ENCODE data around the gene SLC39A3.
"Not testable (repeated sequence)": the region's sequence is repeated elsewhere in the genome, so short reads cannot be mapped to it uniquely, and the experiment has no call there.

Gene SLC39A3

DNA sequence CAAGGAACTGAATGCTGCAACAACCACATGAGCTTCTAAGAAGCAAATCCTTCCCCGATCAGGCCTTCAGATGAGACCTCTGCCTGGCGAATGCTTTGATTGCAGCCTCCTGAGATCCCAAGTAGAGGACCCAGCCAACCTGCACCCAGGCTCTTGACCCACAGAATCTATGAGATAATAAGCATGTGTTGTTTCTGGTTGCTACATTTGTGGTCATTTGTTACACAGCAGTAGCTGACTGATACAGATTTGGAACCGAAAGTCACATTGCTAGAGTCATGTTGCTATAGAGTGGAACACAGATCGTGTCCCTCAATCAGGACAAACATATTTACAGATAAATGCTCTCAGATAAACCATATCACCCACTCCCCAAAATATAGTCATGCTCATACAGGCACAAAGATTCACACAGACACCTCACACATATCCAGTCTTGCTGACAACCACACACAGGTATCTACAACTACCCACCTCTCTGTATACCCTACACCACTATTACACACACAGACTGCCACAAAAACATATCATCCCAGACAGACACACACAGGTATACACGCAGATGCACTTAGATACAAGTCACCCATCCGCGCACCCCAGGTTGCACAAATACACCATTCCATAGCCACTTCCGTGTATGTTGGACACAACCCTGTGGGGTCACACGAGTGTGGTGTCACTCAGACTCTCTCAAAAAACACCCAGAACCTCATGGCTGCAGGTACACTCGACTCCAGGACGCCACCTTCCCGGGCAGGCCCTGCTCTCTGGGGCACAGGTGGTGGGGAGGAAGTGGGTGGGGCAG is 24.1 kb downstream of the SLC39A3 start:
- Histone ChIP-seq H2AFZ (ENCODE audit: low read length) (no peak overlapping the region), H3K27me3 (ENCODE audit: insufficient read depth, low read length) (peaks cover 7% of the 10 kb centered on the region; the same call in 1 of the 2 replicates), H3K27ac (ENCODE audit: low read depth, low read length, poor library complexity, severe bottlenecking) (no peak overlapping the region), H3K9me3 (ENCODE audit: low read length) (peaks cover 4% of the 10 kb centered on the region), H4K20me1 (ENCODE audit: insufficient read depth, low read length) (no peaks in the 10 kb centered on the region), H3K4me3 (ENCODE audit: low read depth, low read length, poor library complexity, severe bottlenecking) (no peak overlapping the region), H3K9ac (ENCODE audit: low read length) (no peak overlapping the region), H3K36me3 (ENCODE audit: insufficient read depth, low read length) (no peaks in the 10 kb centered on the region; the same call in 1 of the 2 replicates), H3K4me2 (ENCODE audit: low read length) (no peak overlapping the region), H3F3A (ENCODE audit: insufficient read depth, low read length) (no peaks in the 10 kb centered on the region), H3K9me2 (ENCODE audit: low read depth, low read length) (no peaks in the 10 kb centered on the region), H3K79me2 (ENCODE audit: insufficient read depth, low read length) (no peaks in the 10 kb centered on the region), H3K4me1 (ENCODE audit: insufficient read depth, low read length, severe bottlenecking) (peaks cover 10% of the 10 kb centered on the region)
- TF ChIP-seq, protein P1, sequence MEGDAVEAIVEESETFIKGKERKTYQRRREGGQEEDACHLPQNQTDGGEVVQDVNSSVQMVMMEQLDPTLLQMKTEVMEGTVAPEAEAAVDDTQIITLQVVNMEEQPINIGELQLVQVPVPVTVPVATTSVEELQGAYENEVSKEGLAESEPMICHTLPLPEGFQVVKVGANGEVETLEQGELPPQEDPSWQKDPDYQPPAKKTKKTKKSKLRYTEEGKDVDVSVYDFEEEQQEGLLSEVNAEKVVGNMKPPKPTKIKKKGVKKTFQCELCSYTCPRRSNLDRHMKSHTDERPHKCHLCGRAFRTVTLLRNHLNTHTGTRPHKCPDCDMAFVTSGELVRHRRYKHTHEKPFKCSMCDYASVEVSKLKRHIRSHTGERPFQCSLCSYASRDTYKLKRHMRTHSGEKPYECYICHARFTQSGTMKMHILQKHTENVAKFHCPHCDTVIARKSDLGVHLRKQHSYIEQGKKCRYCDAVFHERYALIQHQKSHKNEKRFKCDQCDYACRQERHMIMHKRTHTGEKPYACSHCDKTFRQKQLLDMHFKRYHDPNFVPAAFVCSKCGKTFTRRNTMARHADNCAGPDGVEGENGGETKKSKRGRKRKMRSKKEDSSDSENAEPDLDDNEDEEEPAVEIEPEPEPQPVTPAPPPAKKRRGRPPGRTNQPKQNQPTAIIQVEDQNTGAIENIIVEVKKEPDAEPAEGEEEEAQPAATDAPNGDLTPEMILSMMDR (IDR thresholded peaks at IDR 0.05; ENCODE audit: low read length), result no peak
- TF ChIP-seq EZH2 (IDR thresholded peaks at IDR 0.05; ENCODE audit: borderline replicate concordance, low read length), result no peak

DNA sequence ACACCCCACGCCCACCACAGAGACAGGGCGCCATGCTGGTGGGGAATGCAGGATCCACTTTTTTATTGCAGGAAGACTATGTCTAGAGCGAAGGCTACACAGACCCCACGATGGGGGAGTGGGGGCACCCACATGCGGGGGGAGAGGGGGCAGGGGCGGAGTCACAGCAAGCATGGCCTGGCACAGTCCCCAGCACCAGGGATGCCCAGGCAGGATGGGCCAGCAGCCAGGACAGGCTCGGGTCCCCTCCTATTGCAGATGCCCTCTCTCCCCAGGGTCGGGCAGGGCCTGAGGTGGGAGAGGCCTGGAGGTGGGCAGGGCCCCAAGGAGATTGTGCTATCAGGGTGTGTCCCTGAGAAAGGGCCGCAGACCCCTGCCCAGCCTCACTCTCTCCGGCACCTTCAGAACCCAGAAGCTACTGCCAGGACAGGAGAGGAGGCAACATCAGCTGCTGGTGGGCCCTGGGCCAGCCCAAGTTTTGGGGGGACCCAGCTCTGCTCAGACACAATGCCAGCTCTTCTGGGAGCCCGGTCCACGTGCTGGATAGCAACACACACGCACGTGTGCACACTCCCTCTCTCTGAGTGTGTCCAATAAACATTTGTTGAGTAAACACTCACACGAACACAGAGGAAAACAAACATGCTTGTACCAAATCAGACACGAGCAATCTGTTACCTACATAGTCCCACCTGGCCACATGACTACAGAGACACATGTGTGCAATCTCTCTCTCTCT is 25.1 kb downstream of the SLC39A3 start:
- H4K20me1 ChIP-seq (ENCODE audit: insufficient read depth, low read length), result no peaks in the 10 kb centered on the region
- TF ChIP-seq, protein P1 (IDR thresholded peaks at IDR 0.05; ENCODE audit: low read length), result no peak
- no peak for TF ChIP-seq EZH2 (IDR thresholded peaks at IDR 0.05; ENCODE audit: borderline replicate concordance, low read length)
- H3F3A ChIP-seq (ENCODE audit: insufficient read depth, low read length), result no peaks in the 10 kb centered on the region
- H3K9me2 ChIP-seq (ENCODE audit: low read depth, low read length), result no peaks in the 10 kb centered on the region
- peaks cover 7% of the 10 kb centered on the region; the same call in 1 of the 2 replicates for H3K27me3 ChIP-seq (ENCODE audit: insufficient read depth, low read length)
- H3K4me2 ChIP-seq (ENCODE audit: low read length), result no peak overlapping the region
- no peak overlapping the region for H3K9ac ChIP-seq (ENCODE audit: low read length)
- H3K9me3 ChIP-seq (ENCODE audit: low read length), result peaks cover 4% of the 10 kb centered on the region
- H3K27ac ChIP-seq (ENCODE audit: low read depth, low read length, poor library complexity, severe bottlenecking), result no peak overlapping the region
- H3K79me2 ChIP-seq (ENCODE audit: insufficient read depth, low read length), result no peaks in the 10 kb centered on the region
- H3K36me3 ChIP-seq (ENCODE audit: insufficient read depth, low read length), result no peaks in the 10 kb centered on the region; the same call in 1 of the 2 replicates
- peaks cover 16% of the 10 kb centered on the region for H3K4me1 ChIP-seq (ENCODE audit: insufficient read depth, low read length, severe bottlenecking)
- H3K4me3 ChIP-seq (ENCODE audit: low read depth, low read length, poor library complexity, severe bottlenecking), result no peak overlapping the region
- H2AFZ ChIP-seq (ENCODE audit: low read length), result no peak overlapping the region

DNA sequence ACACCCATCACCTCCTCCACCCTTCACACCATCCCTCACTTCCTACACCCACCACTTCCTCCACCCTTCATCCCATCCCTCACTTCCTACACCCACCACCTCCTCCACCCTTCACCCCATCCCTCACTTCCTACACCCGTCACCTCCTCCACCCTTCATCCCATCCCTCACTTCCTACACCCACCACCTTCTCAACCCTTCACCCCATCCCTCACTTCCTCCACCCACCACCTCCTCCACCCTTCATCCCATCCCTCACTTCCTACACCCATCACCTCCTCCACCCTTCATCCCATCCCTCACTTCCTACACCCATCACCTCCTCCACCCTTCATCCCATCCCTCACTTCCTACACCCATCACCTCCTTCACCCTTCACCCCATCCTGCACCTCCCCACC is 25.7 kb downstream of the SLC39A3 start:
- H3K27me3 ChIP-seq (ENCODE audit: insufficient read depth, low read length); H3K36me3 ChIP-seq (ENCODE audit: insufficient read depth, low read length); H3K9me3 ChIP-seq (ENCODE audit: low read length); H4K20me1 ChIP-seq (ENCODE audit: insufficient read depth, low read length); H3K79me2 ChIP-seq (ENCODE audit: insufficient read depth, low read length); H2AFZ ChIP-seq (ENCODE audit: low read length); H3K9me2 ChIP-seq (ENCODE audit: low read depth, low read length); H3F3A ChIP-seq (ENCODE audit: insufficient read depth, low read length); H3K27ac ChIP-seq (ENCODE audit: low read depth, low read length, poor library complexity, severe bottlenecking); H3K4me2 ChIP-seq (ENCODE audit: low read length); H3K9ac ChIP-seq (ENCODE audit: low read length); H3K4me3 ChIP-seq (ENCODE audit: low read depth, low read length, poor library complexity, severe bottlenecking): not testable (repeated sequence)
- H3K4me1 ChIP-seq (ENCODE audit: insufficient read depth, low read length, severe bottlenecking), result peaks cover 16% of the 10 kb centered on the region

DNA sequence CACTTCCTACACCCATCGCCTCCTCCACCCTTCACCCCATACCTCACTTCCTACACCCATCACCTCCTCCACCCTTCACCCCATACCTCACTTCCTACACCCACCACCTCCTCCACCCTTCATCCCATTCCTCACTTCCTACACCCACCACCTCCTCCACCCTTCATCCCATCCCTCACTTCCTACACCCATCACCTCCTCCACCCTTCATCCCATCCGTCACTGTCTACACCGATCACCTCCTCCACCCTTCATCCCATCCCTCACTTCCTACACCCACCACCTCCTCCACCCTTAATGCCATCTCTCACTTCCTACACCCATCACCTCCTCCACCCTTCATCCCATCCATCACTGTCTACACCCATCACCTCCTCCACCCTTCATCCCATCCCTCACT is 26.6 kb downstream of the SLC39A3 start:
- H2AFZ ChIP-seq (ENCODE audit: low read length); H3K4me2 ChIP-seq (ENCODE audit: low read length); H3K9me3 ChIP-seq (ENCODE audit: low read length); H3K9me2 ChIP-seq (ENCODE audit: low read depth, low read length); H4K20me1 ChIP-seq (ENCODE audit: insufficient read depth, low read length); H3K4me3 ChIP-seq (ENCODE audit: low read depth, low read length, poor library complexity, severe bottlenecking); H3F3A ChIP-seq (ENCODE audit: insufficient read depth, low read length); H3K79me2 ChIP-seq (ENCODE audit: insufficient read depth, low read length); H3K27me3 ChIP-seq (ENCODE audit: insufficient read depth, low read length); H3K36me3 ChIP-seq (ENCODE audit: insufficient read depth, low read length); H3K27ac ChIP-seq (ENCODE audit: low read depth, low read length, poor library complexity, severe bottlenecking); H3K9ac ChIP-seq (ENCODE audit: low read length): not testable (repeated sequence)
- H3K4me1 ChIP-seq (ENCODE audit: insufficient read depth, low read length, severe bottlenecking), result peaks cover 16% of the 10 kb centered on the region

Measured in OCI-LY1 (cell line).